ENCODE measurements around the gene CAPS. TPM values are rescaled to one million over a fixed set of nuclear protein-coding genes. Genes with fewer than 3 reads are reported as not detected.

CAPS gene
- total RNA-seq, 1 experiment from 2014 or later, result 255 TPM

DNA sequence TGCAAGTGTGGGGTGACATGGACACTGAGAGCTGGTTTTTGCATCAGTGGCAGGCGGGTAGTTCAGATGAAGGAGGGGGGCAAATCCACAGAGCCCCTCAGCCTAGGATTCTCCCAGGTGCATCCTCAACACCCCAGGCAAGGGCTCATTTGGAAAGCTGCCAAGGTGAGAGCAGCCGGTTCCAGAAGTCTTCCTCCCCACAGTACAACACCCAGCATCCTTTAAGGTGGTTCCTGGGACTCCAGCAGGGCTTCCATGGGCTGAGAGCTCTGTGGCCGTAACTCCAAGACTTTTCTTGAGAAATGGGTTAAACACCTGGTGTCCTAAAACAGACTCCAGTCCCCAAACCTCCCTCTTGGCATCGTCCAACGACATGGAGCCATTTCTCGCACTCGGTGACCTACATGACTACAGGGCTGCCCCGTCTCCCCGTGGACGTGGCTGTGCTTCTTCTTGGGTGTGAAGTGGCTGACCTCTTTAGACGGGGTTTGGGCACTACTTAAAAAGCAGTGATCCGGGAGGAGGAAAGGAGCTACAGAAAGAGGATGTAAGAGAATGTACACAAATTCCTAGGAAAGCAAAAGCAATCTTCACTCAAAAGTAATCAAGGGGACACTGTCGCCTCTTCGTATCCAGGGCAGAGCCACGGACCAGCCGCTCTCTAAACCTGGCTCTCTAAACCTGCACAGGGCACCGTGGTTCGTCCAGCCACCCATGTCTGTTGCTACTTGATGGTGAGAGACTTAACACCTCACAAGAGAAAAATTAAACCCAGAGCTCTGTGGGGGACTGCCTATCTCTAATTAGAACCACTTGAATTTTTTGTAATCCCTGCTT, 38.4 kb downstream of the CAPS start:
- H3K27me3 ChIP-seq (ENCODE audit: low read length), result no peaks in the 10 kb centered on the region
- no peak overlapping the region for H3K9ac ChIP-seq (ENCODE audit: low read length)
- no peaks in the 10 kb centered on the region for H3K9me2 ChIP-seq (replicated peaks; ENCODE audit: low read length)
- H3K36me3 ChIP-seq (ENCODE audit: low read depth, low read length), result peaks cover 20% of the 10 kb centered on the region
- no TSS peak for BruUV-seq (replicated peaks)
- TF ChIP-seq, protein P1, sequence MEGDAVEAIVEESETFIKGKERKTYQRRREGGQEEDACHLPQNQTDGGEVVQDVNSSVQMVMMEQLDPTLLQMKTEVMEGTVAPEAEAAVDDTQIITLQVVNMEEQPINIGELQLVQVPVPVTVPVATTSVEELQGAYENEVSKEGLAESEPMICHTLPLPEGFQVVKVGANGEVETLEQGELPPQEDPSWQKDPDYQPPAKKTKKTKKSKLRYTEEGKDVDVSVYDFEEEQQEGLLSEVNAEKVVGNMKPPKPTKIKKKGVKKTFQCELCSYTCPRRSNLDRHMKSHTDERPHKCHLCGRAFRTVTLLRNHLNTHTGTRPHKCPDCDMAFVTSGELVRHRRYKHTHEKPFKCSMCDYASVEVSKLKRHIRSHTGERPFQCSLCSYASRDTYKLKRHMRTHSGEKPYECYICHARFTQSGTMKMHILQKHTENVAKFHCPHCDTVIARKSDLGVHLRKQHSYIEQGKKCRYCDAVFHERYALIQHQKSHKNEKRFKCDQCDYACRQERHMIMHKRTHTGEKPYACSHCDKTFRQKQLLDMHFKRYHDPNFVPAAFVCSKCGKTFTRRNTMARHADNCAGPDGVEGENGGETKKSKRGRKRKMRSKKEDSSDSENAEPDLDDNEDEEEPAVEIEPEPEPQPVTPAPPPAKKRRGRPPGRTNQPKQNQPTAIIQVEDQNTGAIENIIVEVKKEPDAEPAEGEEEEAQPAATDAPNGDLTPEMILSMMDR (conservative IDR thresholded peaks at IDR 0.05; ENCODE audit: low read depth, low read length), result no peak
- TF ChIP-seq EZH2 (IDR thresholded peaks at IDR 0.05; ENCODE audit: low read length, unreplicated experiment) (no peak), EZH2phosphoT487 (IDR thresholded peaks at IDR 0.05; ENCODE audit: borderline replicate concordance, low read length) (no peak)
- DNase-seq (no peak), ATAC-seq (no peak)
- H3K4me3 ChIP-seq (ENCODE audit: low read length), result no peak overlapping the region
- peaks cover 100% of the 10 kb centered on the region for H3K79me2 ChIP-seq (ENCODE audit: low read length)
- CTCF ChIA-PET, result interaction anchor here (0.6 kb wide), 1 partner anchor 70 kb away, joined by 3 read pairs; no protein-coding TSS in a partner anchor
- H2AFZ ChIP-seq (ENCODE audit: low read length), result no peak overlapping the region
- H3K4me1 ChIP-seq (ENCODE audit: insufficient read depth, low read length), result no peaks in the 10 kb centered on the region
- H3K4me2 ChIP-seq (ENCODE audit: low read length), result no peak overlapping the region
- no peak overlapping the region for H3K27ac ChIP-seq (ENCODE audit: low read length)
- intact Hi-C loops (cut with micrococcal nuclease), result no loop called here
- no peaks in the 10 kb centered on the region for H3F3A ChIP-seq (ENCODE audit: low read length, unreplicated experiment)
- peaks cover 55% of the 10 kb centered on the region for H4K20me1 ChIP-seq (ENCODE audit: low read length)
- H3K9me3 ChIP-seq (ENCODE audit: low read length), result no peaks in the 10 kb centered on the region
- POLR2A ChIA-PET (ENCODE audit: unreplicated experiment), result interaction anchor here (0.6 kb wide), 1 partner anchor 236 kb away, joined by 4 read pairs; no protein-coding TSS in a partner anchor

DNA sequence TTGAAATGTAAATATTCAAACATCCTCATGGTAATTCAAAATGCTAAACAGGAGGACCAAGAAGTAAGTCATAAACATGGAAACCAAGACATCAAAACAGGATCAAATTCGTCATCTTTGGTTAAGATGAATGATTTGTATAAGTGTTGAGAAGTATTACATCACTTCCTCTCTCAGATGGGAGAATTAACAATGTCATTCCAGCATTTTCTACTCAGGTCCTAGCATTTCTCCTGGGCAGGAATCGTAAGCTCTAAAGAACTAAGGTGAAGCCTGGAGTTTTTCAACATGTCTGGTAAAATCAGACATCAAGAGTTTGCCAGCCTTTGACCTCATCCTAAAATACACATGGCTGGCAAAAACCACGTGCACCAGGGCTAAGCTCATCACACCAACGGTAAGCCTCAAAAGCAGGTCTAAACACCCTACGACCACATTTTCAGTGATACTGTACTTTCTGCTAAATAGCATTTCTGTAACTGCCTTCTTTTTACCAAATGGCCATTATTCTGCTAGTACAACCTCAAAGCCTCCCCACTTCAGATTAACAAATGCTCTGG, 39.1 kb downstream of the CAPS start:
- no peak overlapping the region for H3K4me3 ChIP-seq (ENCODE audit: low read length)
- H3K27me3 ChIP-seq (ENCODE audit: low read length), result no peaks in the 10 kb centered on the region
- DNase-seq (no peak), ATAC-seq (no peak)
- H3K36me3 ChIP-seq (ENCODE audit: low read depth, low read length), result peaks cover 15% of the 10 kb centered on the region
- no peak overlapping the region for H2AFZ ChIP-seq (ENCODE audit: low read length)
- H3K9me2 ChIP-seq (replicated peaks; ENCODE audit: low read length), result no peaks in the 10 kb centered on the region
- CTCF ChIA-PET, result interaction anchor here (0.6 kb wide), 1 partner anchor 69 kb away, joined by 3 read pairs; no protein-coding TSS in a partner anchor
- no peaks in the 10 kb centered on the region for H3K9me3 ChIP-seq (ENCODE audit: low read length)
- TF ChIP-seq, protein P1 (conservative IDR thresholded peaks at IDR 0.05; ENCODE audit: low read depth, low read length), result no peak
- no peak for TF ChIP-seq EZH2phosphoT487 (IDR thresholded peaks at IDR 0.05; ENCODE audit: borderline replicate concordance, low read length)
- no peak for TF ChIP-seq EZH2 (IDR thresholded peaks at IDR 0.05; ENCODE audit: low read length, unreplicated experiment)
- peaks cover 100% of the 10 kb centered on the region for H3K79me2 ChIP-seq (ENCODE audit: low read length)
- intact Hi-C loops (cut with micrococcal nuclease), result no loop called here
- POLR2A ChIA-PET (ENCODE audit: unreplicated experiment), result interaction anchor here (0.6 kb wide), 2 partner anchors 49 to 237 kb away, joined by 4 read pairs; partner anchors contain the start of gene VMAC
- no peak overlapping the region for H3K27ac ChIP-seq (ENCODE audit: low read length)
- H3F3A ChIP-seq (ENCODE audit: low read length, unreplicated experiment), result no peaks in the 10 kb centered on the region
- BruUV-seq (replicated peaks), result no TSS peak
- H4K20me1 ChIP-seq (ENCODE audit: low read length), result peaks cover 60% of the 10 kb centered on the region
- H3K9ac ChIP-seq (ENCODE audit: low read length), result no peak overlapping the region
- H3K4me2 ChIP-seq (ENCODE audit: low read length), result no peak overlapping the region
- no peaks in the 10 kb centered on the region for H3K4me1 ChIP-seq (ENCODE audit: insufficient read depth, low read length)
